BJ (cell line): ENCODE results near the gene UNC13D. TPM values are rescaled to one million over a fixed set of nuclear protein-coding genes. Genes with fewer than 3 reads are reported as not detected.

ENCODE experiments used
- CTCF ChIA-PET: fragments of 350-600 bp; formaldehyde crosslinking; extraction: SDS; loops from one replicate; lab custom pipeline; 2021; ENCODE audit warnings: antibody characterized with exemption, inconsistent platforms; lab: Yijun Ruan, JAX
- POLR2A ChIA-PET: fragments of 300-600 bp; sonication (Branson Sonifier 250); formaldehyde crosslinking; extraction: SDS; loops from one replicate; lab custom pipeline; 2021; ENCODE audit warnings: antibody characterized with exemption; lab: Charles Lee
- DNase-seq: peaks from one replicate; pipeline ENCODE4 v3.0.0-alpha.2; 2011; ENCODE audit warnings: low read depth
- H3K27me3 ChIP-seq: 2 replicates; pipeline ENCODE4 v1.6.0; 2011; ENCODE audit warnings: low read length; ENCODE audit not compliant: control insufficient read depth, insufficient read depth
- H3K36me3 ChIP-seq: 2 replicates; pipeline ENCODE4 v1.5.1; 2011; ENCODE audit warnings: low read length; ENCODE audit not compliant: control insufficient read depth, insufficient read depth
- H3K4me3 ChIP-seq: 2 replicates; pipeline ENCODE4 v1.5.1; 2011; ENCODE audit warnings: low read depth, mild to moderate bottlenecking, control low read depth, low read length
- CTCF ChIP-seq: IDR thresholded peaks from 2 replicates; pipeline ENCODE4 v1.5.1; 2011; ENCODE audit warnings: low read depth, mild to moderate bottlenecking, control low read depth, inconsistent platforms, low read length, moderate library complexity; ENCODE audit not compliant: insufficient read depth
- polyA plus RNA-seq: library from polyadenylated mRNA; depleted of rRNA; stranded (reverse); fragments of >200 nt; gene quantifications from 2 replicates; pipeline ENCODE4 v1.2.3, GENCODE V29; 2011

UNC13D gene
- polyA plus RNA-seq, 1 experiment = 0.40 TPM

- Histone ChIP-seq H3K36me3 (no peaks in the 10 kb centered on the region), H3K27me3 (no peaks in the 10 kb centered on the region), H3K4me3 (no peak overlapping the region)
- ChIA-PET CTCF (interaction anchor here (0.7 to 4.6 kb wide), 4 partner anchors 9 to 72 kb away, joined by 3 to 20 read pairs (median 11); partner anchors contain the start of genes GALK1 and UNC13D), POLR2A (no interaction called here)
- no peak for TF ChIP-seq CTCF
- no peak for DNase-seq
Measured at GRCh38 chr17:75836605-75837004, 7.6 kb downstream of the UNC13D start.

GRCh38 chr17:75835654-75835987 is 8.6 kb downstream of the UNC13D start:
- no peak for DNase-seq
- H3K36me3 ChIP-seq = no peaks in the 10 kb centered on the region
- ChIA-PET CTCF (interaction anchor here (1.2 to 4.6 kb wide), 3 partner anchors 10 to 20 kb away, joined by 5 to 20 read pairs (median 16); partner anchors contain the start of genes UNC13D and WBP2), POLR2A (no interaction called here)
- H3K27me3 ChIP-seq = no peaks in the 10 kb centered on the region
- no peak overlapping the region for H3K4me3 ChIP-seq
- no peak for TF ChIP-seq CTCF

GRCh38 chr17:75834928-75835653 is 9.1 kb downstream of the UNC13D start:
- Histone ChIP-seq H3K36me3 (no peaks in the 10 kb centered on the region), H3K4me3 (no peak overlapping the region), H3K27me3 (no peaks in the 10 kb centered on the region)
- no peak for TF ChIP-seq CTCF
- ChIA-PET CTCF (interaction anchor here (1.0 to 4.6 kb wide), 4 partner anchors 8 to 20 kb away, joined by 3 to 20 read pairs (median 10); partner anchors contain the start of genes UNC13D and WBP2), POLR2A (no interaction called here)
- no peak for DNase-seq

GRCh38 chr17:75834279-75834920 is 9.8 kb downstream of the UNC13D start:
- TF ChIP-seq CTCF = no peak
- no peaks in the 10 kb centered on the region for H3K27me3 ChIP-seq
- H3K4me3 ChIP-seq = no peak overlapping the region
- ChIA-PET POLR2A (no interaction called here), CTCF (interaction anchor here (1.0 to 4.6 kb wide), 4 partner anchors 9 to 21 kb away, joined by 3 to 20 read pairs (median 10); partner anchors contain the start of genes UNC13D and WBP2)
- no peaks in the 10 kb centered on the region for H3K36me3 ChIP-seq
- DNase-seq = no peak

GRCh38 chr17:75832652-75833400 is 11.4 kb downstream of the UNC13D start:
- H3K4me3 ChIP-seq = no peak overlapping the region
- no peak for TF ChIP-seq CTCF
- H3K27me3 ChIP-seq = no peaks in the 10 kb centered on the region
- ChIA-PET POLR2A (no interaction called here), CTCF (interaction anchor here (0.7 to 1.5 kb wide), 4 partner anchors 27 to 79 kb away, joined by 3 to 7 read pairs (median 4); partner anchors contain the start of gene GALK1)
- H3K36me3 ChIP-seq = no peaks in the 10 kb centered on the region
- DNase-seq = no peak
